K562 (cell line): ENCODE results near the gene ZFR2. TPM values are rescaled to one million over a fixed set of nuclear protein-coding genes. Genes with fewer than 3 reads are reported as not detected.

Source experiments
- ATAC-seq: fragments of 200-7000 bp; cut with Tn5 transposase; 3 replicates; pipeline ENCODE4 v1.9.1; 2020; ENCODE audit warnings: moderate library complexity
- BruUV-seq: library from RNA; stranded (reverse); fragments of 400-500 nt; replicated peaks from 2 replicates; lab custom pipeline; 2021; lab: Mats Ljungman, UMichigan
- CTCF ChIA-PET: fragments of 300-600 bp; formaldehyde crosslinking; extraction: SDS; loops from one replicate; lab custom pipeline; 2021; ENCODE audit warnings: low intra/inter-chr PET ratio; lab: Yijun Ruan, JAX
- POLR2A ChIA-PET: fragments of 300-600, 350-650 bp; sonication (Branson Sonifier 250); formaldehyde crosslinking; extraction: SDS; loops from one replicate; lab custom pipeline; 2021; ENCODE audit warnings: antibody characterized with exemption, inconsistent platforms; lab: Yijun Ruan, JAX
- DNase-seq, 4 experiments: peaks; one replicate each; pipeline versions ENCODE4 v3.0.0 to v3.0.0-alpha.2; 2011 to 2018; ENCODE audit warnings: low spot score in 3 of 4, mixed read lengths in 3 of 4; ENCODE audit errors: extremely low read depth in 1 of 4
- FAIRE-seq: peaks from 2 replicates; lab custom pipeline; 2011; peaks lifted over from hg19 to GRCh38; lab: Jason Lieb, UNC
- H2AFZ ChIP-seq: 2 replicates; pipeline ENCODE4 v1.6.0; 2011; ENCODE audit warnings: low read depth, low read length, control low read depth, inconsistent platforms
- H3K27ac ChIP-seq: fragments of 200-600 bp; 3 replicates; pipeline ENCODE4 v1.8.0; 2011; ENCODE audit warnings: low read depth, mild to moderate bottlenecking, control low read depth, inconsistent platforms, low read length, moderate library complexity, mixed read lengths; ENCODE audit errors: extremely low read depth
- H3K27me3 ChIP-seq, 2 experiments: fragments of 300-600 bp in 1 of 2; 2 replicates in 1 of 2; 3 replicates in 1 of 2; pipeline versions ENCODE4 v1.6.0 to v1.8.0; 2011; ENCODE audit warnings: inconsistent platforms in 2 of 2, low read length in 2 of 2, mild to moderate bottlenecking in 1 of 2, mixed read lengths in 1 of 2, moderate library complexity in 1 of 2; ENCODE audit not compliant: control insufficient read depth in 2 of 2, insufficient read depth in 2 of 2
- H3K36me3 ChIP-seq: fragments of 300-600 bp; 3 replicates; pipeline ENCODE4 v1.8.0; 2011; ENCODE audit warnings: mild to moderate bottlenecking, low read length, inconsistent platforms; ENCODE audit not compliant: control insufficient read depth, insufficient read depth
- H3K4me1 ChIP-seq, 2 experiments: fragments of 200-600 bp in 1 of 2; replicated peaks in 1 of 2; 2 replicates in 1 of 2; 3 replicates in 1 of 2; pipeline versions ENCODE4 v1.5.1 to v1.8.0; 2011; ENCODE audit warnings: inconsistent platforms in 2 of 2, low read length in 2 of 2, mild to moderate bottlenecking in 1 of 2, mixed read lengths in 1 of 2, moderate library complexity in 1 of 2; ENCODE audit not compliant: control insufficient read depth in 2 of 2, insufficient read depth in 2 of 2
- H3K4me2 ChIP-seq: 2 replicates; pipeline ENCODE4 v1.6.1; 2011; ENCODE audit warnings: low read length, control low read depth, inconsistent platforms, mixed read lengths; ENCODE audit not compliant: insufficient read depth
- H3K4me3 ChIP-seq: fragments of 200-600 bp; sonication (generic), shearing (Covaris generic); 2 replicates; pipeline ENCODE4 v1.5.1; 2016; ENCODE audit warnings: control low read depth, inconsistent platforms
- H3K79me2 ChIP-seq: fragments of 200-600 bp; 3 replicates; pipeline ENCODE4 v1.8.0; 2011; ENCODE audit warnings: low read length, inconsistent platforms; ENCODE audit not compliant: control insufficient read depth, insufficient read depth
- H3K9ac ChIP-seq, 2 experiments: 2 replicates each; pipeline versions ENCODE4 v1.6.0 to v1.6.1; 2011; ENCODE audit warnings: low read depth in 2 of 2, low read length in 2 of 2, control low read depth in 1 of 2, inconsistent platforms in 1 of 2, mild to moderate bottlenecking in 1 of 2, mixed read lengths in 1 of 2; ENCODE audit not compliant: insufficient read depth in 1 of 2
- H3K9me1 ChIP-seq: one replicate; pipeline ENCODE4 v1.6.0; 2011; ENCODE audit warnings: inconsistent platforms, mild to moderate bottlenecking, low read length, moderate library complexity; ENCODE audit not compliant: control insufficient read depth, insufficient read depth
- H3K9me3 ChIP-seq: replicated peaks from 2 replicates; pipeline ENCODE4 v1.5.1; 2011; ENCODE audit warnings: low read depth, low read length, inconsistent platforms; ENCODE audit not compliant: control insufficient read depth, insufficient read depth
- H4K20me1 ChIP-seq: replicated peaks from 2 replicates; pipeline ENCODE4 v1.6.1; 2011; ENCODE audit warnings: low read length, inconsistent platforms, mixed read lengths; ENCODE audit not compliant: control insufficient read depth, insufficient read depth
- KDM2B ChIP-seq: fragments of 250-450 bp; sonication (Bioruptor Pico); IDR thresholded peaks from 2 replicates; pipeline ENCODE4 v1.8.0; 2021; ENCODE audit warnings: mild to moderate bottlenecking, moderate library complexity
- ZBTB33 ChIP-seq: sonication (generic); formaldehyde crosslinking; IDR thresholded peaks from 2 replicates; pipeline ENCODE4 v1.8.1; 2023; ENCODE audit warnings: mild to moderate bottlenecking, missing genetic modification reagents
- ZBTB7A ChIP-seq: IDR thresholded peaks from 2 replicates; pipeline ENCODE4 v1.6.1; 2011; ENCODE audit warnings: low read depth, mild to moderate bottlenecking, low read length, moderate library complexity, borderline replicate concordance; ENCODE audit not compliant: control insufficient read depth
- ZNF740 ChIP-seq, 3 experiments: fragments of 200-800 bp in 1 of 3; sonication (Bioruptor generic) in 1 of 3; sonication (generic) in 1 of 3; formaldehyde crosslinking in 1 of 3; IDR thresholded peaks; 2 replicates each; pipeline versions ENCODE4 v1.6.1 to v1.8.0; 2016 to 2022; ENCODE audit warnings: mild to moderate bottlenecking in 2 of 3, missing compliant biosample characterization in 2 of 3, missing genetic modification characterization in 2 of 3, missing genetic modification reagents in 1 of 3
- WGBS: fragments of 100-300 bp; shearing (Covaris generic); methylation state at CpG from one replicate; pipeline ENCODE4 v1.1.6; 2016; ENCODE audit warnings: low coverage, mixed read lengths; ENCODE audit not compliant: insufficient coverage; ENCODE audit errors: missing lambda C conversion rate; 5-methylcytosine and 5-hydroxymethylcytosine counted together
- in situ Hi-C: fragments of 300-500 bp; cut with MboI; formaldehyde crosslinking; loops from 4 replicates; pipeline ENCODE4 v1.15.0; 2018; ENCODE audit warnings: inconsistent platforms, mixed read lengths
- intact Hi-C: fragments of 100-400 bp; cut with micrococcal nuclease; formaldehyde crosslinking; loops from 2 replicates; pipeline ENCODE4 v1.14.2; 2022
- polyA plus RNA-seq, 8 experiments: library from polyadenylated mRNA; depleted of rRNA in 4 of 8; stranded (reverse) in 5 of 8; unstranded in 3 of 8; fragments of >200 nt; fragmentation: Nextera tagmentation in 2 of 8; fragmentation: Illumina TruSeq in 1 of 8; extraction: Ambion mirVana in 2 of 8; extraction: Trizol in 1 of 8; gene quantifications; 2 replicates each; pipeline versions ENCODE4 v1.2.1 to v1.2.3, GENCODE V29; 2011 to 2014; ENCODE audit warnings: inconsistent platforms in 1 of 8, missing spikeins in 1 of 8
- total RNA-seq, 7 experiments: library from RNA; depleted of rRNA in 6 of 7; stranded (reverse); fragments of >200 nt in 6 of 7; fragmentation: Illumina TruSeq in 2 of 7; extraction: Trizol in 2 of 7; gene quantifications; 2 replicates each; pipeline versions ENCODE4 v1.2.1 to v1.2.3, GENCODE V29; 2011 to 2021; ENCODE audit warnings: low replicate concordance in 1 of 7

ZFR2 gene
- total and polyA plus RNA-seq, 9 of the 15 experiments (the other 6 are each of a cell fraction or from before 2014, with no cell fraction given), result 0.03 to 0.59 (median 0.07) TPM; not detected in 6

DNA sequence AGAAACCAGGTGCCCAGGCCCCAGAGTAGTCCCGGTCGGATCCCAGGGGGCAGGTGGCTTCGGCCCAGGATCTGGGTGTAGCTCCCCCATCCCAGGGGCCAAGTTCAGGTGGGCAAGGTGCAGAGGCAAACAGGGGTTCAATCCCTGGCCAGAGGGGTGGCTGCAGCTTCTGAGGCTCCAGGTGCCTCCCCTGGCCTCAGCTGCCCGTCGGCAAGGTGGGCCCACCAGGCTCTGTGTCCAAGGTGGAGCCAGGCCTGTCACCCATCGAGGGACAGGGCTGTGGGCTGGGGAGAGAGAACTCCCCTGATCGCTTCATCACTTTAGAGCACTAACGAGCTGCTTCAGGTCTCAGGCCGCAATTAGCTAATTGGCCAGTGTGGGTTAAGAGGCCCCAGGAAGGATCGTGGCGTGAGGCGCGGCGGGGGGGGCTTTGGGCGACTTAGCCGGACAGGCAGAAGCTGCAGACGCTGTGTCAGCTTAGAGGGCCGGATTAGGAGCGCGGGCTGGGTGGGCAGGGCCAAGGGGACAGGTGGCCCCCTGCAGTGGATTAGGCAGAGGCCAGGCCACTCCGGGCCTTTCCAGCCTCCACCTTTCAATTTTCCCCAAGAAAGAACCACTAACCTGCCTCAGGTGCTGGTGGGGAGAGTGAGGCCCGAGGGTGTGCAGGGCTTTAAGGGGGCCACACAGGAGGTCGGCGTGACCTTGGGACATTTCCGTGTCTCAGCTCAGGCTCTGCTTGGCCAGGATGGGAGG, 94.0 kb downstream of the ZFR2 start (continued):
- TF ChIP-seq ZNF740 (CRISPR knock-in tag; IDR thresholded peaks at IDR 0.05), result peak; percentile 73
- no peak for TF ChIP-seq ZNF740 (tag; IDR thresholded peaks at IDR 0.05)
- peak; percentile 32; the same call in 1 of the 2 replicates for TF ChIP-seq ZBTB7A

GRCh38 chr19:3773814-3774515, 94.9 kb downstream of the ZFR2 start:
- no peak for DNase-seq
- no peak overlapping the region for H2AFZ ChIP-seq
- in situ Hi-C loops, result no loop called here
- FAIRE-seq, result peak; percentile 42
- intact Hi-C loops, result no loop called here
- H3K79me2 ChIP-seq, result no peaks in the 10 kb centered on the region
- H3K4me3 ChIP-seq, result no peak overlapping the region
- H3K9me3 ChIP-seq, result no peaks in the 10 kb centered on the region
- no peaks in the 10 kb centered on the region for H3K9me1 ChIP-seq
- POLR2A ChIA-PET, result interaction anchor here (0.8 to 5.9 kb wide), 2 partner anchors 10 to 11 kb away, joined by 4 to 48 read pairs; partner anchors contain the start of genes APBA3 and MRPL54
- no peaks in the 10 kb centered on the region for H3K27me3 ChIP-seq
- no peak for ATAC-seq
- peaks cover 0 to 46% of the 10 kb centered on the region in 2 experiments; a peak in 3 of 5 replicates for H3K4me1 ChIP-seq
- no peaks in the 10 kb centered on the region for H3K36me3 ChIP-seq
- no peak overlapping the region for H3K9ac ChIP-seq
- no TSS peak for BruUV-seq
- WGBS, result 39% methylated on average over 9 of the region's 12 CpGs
- H3K27ac ChIP-seq, result no peak overlapping the region
- CTCF ChIA-PET, result no interaction called here
- H4K20me1 ChIP-seq, result no peaks in the 10 kb centered on the region
- H3K4me2 ChIP-seq, result no peak overlapping the region
- no peak for TF ChIP-seq KDM2B (CRISPR knock-in tag)
- TF ChIP-seq ZBTB33, result 0 out of 2 replicates have a peak, but pooled peaks have one; percentile 30
- TF ChIP-seq, all 486 proteins: peak for 1
